ENCODE results near the gene ARHGAP23.

The ARHGAP23 gene

DNA sequence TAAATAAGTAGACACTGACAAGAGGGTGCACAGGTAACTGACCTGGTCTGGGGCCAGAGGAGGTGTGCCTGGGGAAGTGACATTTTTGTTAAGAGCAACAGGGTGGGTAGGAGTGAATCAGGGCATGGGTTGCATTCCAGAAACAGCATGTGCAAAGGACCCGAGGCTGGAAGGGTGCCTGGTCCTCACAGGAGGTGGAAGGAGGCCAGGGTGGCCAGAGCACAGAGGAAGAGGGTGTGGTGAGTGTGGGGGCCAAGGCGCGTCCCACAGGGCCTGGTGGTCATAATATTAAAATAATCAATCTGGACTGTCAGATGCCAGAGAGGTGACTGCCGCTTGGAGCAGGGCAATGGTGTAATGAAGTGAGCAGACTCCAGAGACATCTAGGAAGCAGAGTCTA lies 14.3 kb downstream of the ARHGAP23 start:
- DNase-seq: no peak

GRCh38 chr17:38443356-38444031 lies 15.2 kb downstream of the ARHGAP23 start:
- no peak for DNase-seq

DNA sequence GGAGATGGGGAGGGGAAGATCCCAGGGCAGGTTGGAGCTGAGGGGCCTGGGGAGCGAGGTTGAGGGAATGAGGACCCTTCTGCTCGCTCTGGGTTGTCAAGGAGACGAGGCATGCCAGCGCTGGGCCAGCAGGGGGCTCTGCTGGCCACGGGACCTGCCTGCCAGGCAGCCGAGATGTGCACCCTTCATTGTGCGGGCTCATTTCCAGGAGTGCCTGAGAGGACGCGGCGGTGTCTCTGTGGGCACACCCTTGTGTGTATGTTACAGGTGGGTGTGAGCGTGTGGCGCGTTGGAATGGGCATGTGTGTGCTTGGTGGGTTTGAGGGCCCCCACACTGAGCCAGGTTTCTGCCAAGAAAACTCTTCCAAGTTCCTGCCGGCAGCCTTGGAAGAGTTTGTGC lies 15.9 kb downstream of the ARHGAP23 start:
- peak; percentile 59 for DNase-seq

GRCh38 chr17:38447502-38448085 lies 19.3 kb downstream of the ARHGAP23 start:
- DNase-seq: no peak

DNA sequence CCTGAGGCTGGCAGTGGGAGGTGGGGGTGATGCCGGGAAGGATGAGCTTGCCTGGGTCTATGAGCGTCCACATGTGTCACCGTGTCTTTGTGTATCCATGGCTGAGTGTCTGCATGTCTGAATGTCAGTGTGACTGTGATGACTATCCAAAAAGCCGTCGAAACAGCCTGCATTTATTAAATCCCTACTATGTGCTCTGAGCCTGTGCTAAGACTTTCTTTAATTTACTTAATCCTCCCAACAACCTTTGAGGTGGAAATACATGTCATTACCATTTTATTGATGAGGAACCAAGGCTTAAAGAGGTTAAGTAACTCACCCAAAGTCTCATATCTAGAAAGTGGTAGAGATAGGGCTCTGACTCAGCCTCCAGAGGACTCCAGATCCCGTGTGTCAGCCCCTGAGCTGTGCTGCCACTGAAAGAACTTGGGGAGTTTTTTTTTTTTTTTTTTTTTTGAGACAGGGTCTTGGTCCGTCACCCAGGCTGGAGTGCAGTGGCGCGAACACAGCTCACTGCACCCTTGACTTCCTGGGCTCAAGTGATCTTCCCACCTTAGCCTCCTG lies 20.0 kb downstream of the ARHGAP23 start:
- DNase-seq: no peak

- no peak for DNase-seq
These were observed 21.1 kb downstream of the ARHGAP23 start for GRCh38 chr17:38449364-38449763.

- no peak for DNase-seq
These were observed 22.3 kb downstream of the ARHGAP23 start for GRCh38 chr17:38450557-38451029.

- DNase-seq: no peak
These were observed 23.0 kb downstream of the ARHGAP23 start for GRCh38 chr17:38451030-38451839.

- DNase-seq: no peak
These were observed 23.7 kb downstream of the ARHGAP23 start for GRCh38 chr17:38451840-38452529.

- no peak for DNase-seq
These were observed 24.5 kb downstream of the ARHGAP23 start for GRCh38 chr17:38452719-38453118.

DNA sequence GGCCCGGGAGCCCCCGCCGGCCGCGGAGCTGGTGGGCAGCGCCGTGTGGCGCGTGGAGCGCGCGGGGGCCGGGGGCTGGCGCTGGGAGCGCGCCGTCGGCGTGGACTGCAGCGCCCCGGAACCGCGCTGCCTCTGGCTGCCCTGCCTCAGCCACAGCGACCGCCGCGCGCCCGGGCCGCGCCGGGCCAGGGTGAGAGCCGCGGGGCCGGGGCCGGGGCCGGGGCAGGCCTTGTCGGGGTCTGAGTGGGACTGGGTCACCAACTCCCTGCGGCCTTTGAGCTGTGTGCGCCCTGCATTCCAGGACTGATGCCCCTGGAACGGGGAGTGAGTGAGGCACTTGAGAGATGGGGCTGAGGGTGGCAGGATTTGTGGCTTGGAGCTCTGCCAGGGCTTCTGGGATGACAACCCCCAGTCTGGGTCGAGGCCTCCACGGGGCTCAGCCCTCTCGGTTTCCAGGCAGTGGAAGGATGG lies 25.7 kb downstream of the ARHGAP23 start:
- DNase-seq: no peak

DNA sequence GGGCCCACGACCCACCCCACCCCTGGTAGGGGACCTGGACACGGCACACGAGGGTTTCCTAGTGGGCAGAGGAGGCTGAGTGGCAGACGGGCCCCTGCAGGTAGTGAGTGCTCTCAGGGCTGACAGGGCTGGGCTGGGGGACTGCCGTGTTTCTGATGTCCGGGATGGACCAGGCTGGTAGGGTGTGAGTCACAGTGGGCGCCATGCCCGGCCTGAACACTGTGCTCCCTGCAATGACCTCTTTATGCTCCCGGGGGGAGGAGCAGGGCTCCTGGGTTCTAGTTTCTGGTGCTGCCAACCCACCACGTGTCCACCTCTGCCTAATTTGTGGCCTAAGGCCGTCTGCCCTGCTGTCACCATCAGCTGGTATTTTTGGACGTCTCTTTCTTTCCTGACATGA lies 26.3 kb downstream of the ARHGAP23 start:
- DNase-seq: no peak

DNA sequence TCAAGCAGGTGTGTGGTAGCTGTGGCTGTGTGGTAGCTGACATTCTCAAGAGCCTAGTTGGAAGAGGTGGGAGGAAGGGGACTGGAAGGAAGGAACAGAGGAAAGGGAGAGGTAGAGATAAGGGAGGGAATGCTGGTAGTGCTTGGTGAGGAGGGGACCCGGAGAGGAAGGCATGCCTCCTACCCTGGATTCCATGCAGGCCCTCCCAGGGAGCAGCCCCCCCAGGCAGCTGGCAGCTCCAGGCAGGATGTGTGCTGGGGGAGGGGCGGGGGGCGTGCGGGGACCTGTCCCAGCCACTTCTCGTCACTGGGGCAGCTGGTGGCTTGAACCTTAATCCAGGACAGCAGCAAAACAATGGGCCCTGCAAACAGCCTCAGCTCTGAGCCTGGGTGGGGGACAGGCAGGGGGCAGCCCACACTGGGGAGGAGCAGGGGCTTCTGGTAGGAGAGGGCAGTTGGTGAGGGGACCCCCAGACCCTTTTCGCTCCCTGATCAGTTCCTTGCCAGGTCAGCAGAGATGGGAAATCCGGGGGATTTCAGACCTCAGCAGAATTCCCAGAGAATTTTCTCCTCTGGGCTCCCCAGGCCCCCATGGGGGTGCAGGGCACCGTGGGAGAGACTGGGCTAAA lies 27.1 kb downstream of the ARHGAP23 start:
- DNase-seq: peak; percentile 36

DNA sequence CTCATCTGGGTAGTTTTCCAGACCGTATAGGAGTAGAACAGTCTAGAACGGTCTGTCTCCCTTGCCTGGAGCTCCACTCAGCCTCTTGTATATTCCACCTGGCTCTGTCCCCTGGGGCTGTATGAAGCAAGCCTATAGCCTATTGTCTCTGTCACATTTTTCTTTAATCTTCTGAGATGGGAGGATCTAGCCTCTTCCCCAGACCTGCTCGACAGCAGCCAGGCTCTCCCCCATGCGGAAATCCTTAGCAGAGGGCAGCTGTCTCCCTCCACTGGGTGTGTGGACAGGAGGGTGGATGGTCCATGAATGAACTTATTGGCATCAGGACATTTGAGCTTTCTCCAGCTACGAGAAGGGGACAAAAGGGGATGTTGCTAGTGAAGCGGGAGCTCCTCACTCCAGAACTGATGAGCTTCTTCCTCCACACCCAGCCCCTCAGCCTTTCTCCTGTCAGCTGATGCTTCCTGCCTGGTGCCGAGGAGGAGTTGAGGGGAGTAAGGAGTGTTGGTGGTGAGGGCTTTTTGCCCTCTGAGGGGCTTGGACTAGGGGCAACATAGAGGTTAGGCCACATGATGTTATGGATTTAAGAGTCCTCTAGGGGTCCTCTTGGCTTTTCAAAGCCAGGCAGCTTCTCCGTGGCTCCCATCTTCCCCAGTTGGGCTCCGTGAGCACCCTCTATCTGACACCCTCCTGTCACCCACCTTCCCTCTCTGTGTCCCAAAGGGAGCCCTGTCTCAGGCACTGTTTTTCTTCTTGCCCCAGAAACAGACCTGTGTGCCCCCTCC lies 28.0 kb downstream of the ARHGAP23 start:
- no peak for DNase-seq

DNA sequence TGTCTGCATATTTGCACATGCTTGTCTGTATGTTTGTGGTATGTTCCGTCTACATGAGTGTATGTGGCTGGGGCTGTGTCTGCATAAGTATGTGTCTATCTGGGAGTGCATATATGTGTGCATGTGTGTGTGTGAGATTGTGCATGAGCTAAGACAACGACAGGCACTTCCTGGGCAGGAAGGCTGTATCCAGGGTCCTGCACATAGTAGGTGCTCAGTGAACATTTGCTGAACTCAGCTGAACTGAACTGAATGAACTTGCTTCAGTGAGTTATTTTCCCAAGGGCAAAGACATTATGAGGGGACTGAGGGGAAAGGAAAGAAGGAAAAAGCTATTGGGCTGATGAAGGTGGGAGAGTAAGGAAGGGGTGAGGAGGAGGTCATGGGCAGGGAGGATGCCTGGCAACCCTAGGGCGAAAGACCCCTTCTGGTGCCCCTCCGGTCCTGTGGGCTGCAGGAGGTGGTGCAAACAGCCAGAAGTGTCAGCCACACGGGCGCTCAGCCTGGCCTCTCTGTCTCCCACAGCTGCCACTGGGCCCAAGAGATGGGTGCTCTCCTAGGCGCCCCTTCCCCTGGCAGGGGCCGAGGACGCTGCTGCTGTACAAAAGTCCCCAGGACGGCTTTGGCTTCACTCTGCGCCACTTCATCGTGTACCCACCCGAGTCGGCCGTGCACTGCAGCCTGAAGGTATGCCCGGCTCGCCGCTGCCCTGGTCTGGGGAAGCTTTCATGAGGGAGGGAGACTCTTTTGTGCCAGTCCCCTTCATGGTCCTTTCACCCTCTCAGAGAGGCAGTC lies 29.5 kb downstream of the ARHGAP23 start:
- no peak for DNase-seq

DNA sequence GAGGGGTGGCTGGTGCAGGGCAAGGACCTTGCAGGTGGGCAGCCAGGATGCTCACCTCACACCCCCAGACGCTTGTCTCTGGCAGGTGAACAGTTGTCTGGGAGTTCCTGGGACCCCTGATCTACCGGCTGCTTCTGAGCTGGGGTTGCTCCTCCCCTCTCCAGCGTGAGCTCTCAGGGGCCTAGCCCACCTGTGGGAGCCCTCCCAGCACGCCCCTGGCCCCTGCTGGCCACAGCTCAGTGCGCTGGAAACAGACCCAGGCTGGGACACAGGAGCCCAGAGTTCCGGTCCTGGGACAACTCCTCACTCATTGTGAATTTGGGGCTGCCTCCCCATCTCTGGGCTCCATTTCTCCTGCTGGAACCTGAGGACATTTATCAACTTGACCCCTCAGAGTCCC lies 30.3 kb downstream of the ARHGAP23 start:
- no peak for DNase-seq

GRCh38 chr17:38459567-38459966 lies 31.3 kb downstream of the ARHGAP23 start:
- peak; percentile 76 for DNase-seq

DNA sequence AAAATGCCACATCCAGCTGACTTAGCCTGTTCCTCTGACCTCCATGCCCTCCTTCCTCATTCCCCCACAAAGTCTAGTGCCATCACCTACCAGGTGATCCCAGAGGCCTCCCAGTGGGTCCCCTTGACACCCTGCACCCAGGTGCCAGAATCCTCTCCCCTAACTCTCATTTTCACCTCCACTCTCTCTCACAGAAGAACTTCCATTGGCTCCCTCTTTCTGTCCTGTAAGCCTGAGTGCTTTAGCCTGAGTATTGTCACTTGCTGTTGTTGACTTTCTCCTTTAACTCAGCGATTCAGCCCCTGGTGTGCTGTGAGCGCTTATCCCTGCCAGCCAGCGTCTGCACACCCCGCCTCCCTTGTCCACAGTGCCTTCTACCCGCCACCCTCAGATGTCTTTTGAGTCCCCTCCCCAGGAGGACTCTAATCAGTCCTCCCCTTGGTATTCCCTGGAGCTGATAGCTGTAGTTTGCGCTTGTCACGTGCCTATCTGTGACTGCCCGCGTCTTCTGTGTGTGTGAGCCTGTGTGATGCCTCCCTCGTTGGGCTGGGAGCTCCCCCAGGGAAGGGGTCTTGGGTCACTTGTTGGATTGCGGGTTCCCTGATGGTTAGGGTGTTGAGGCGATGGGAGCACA lies 31.9 kb downstream of the ARHGAP23 start:
- DNase-seq: no peak

DNA sequence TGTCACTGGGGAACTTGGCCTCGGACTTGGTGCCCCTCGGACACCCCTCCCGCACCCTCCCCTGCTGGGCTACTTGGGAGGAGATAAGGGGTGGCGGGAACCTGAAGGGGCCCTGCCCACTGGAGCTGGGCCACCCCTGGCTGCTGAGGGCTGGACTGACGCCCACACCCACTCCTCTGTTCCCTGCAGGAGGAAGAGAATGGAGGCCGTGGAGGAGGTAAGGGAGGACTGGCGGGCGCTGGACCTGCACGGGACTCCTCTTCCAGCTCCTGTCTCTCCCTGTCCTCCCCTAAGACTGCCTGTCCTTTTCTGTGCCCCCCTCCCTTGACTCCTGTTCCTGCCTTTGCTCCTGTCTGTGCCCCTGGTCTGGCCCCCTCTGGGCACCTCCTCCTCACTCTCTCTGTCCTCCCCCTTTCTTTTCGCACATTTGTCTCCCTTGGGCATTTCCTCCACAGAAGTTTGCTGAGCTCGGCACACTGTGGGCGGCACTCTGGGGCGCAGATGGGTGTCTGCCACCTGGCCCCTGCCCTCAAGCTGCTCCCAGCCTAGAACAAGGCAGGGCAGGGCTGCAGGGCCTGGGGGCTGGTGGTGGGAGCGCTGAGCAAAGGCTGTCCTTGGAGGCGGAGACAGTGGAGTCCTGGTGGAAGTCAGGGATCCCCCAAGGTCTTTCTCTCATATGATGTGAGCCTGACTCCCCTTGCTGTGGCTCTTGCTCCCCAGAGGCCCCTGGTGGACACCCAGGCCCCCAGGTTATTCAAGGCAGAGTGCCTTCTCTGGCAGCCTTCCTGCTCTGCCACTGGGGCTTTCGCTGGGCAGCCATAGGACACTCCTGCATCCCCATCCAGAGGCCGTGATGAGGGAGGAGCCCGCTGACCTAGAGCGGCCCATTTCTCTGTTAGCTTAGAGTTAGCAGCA lies 32.7 kb downstream of the ARHGAP23 start:
- DNase-seq: no peak
